ENCODE data around the gene CYP27A1.
"Not testable (repeated sequence)": the region's sequence is repeated elsewhere in the genome, so short reads cannot be mapped to it uniquely, and the experiment has no call there.

Gene CYP27A1

GRCh38 chr2:218839430-218839829 lies 57.5 kb downstream of the CYP27A1 start:
- Histone ChIP-seq H3K9me3 (ENCODE audit: insufficient read depth, low read depth, low read length) (no peaks in the 10 kb centered on the region; the same call in 1 of the 2 replicates), H3K27me3 (ENCODE audit: insufficient read depth, low read length) (no peaks in the 10 kb centered on the region), H3K36me3 (ENCODE audit: insufficient read depth, low read depth, low read length) (no peaks in the 10 kb centered on the region), H3K27ac (ENCODE audit: low read length) (no peak overlapping the region), H3K4me1 (ENCODE audit: insufficient read depth, low read length) (no peaks in the 10 kb centered on the region), H3K9ac (ENCODE audit: low read depth, low read length) (no peak overlapping the region), H3K4me3 (ENCODE audit: low read length) (no peak overlapping the region)

DNA sequence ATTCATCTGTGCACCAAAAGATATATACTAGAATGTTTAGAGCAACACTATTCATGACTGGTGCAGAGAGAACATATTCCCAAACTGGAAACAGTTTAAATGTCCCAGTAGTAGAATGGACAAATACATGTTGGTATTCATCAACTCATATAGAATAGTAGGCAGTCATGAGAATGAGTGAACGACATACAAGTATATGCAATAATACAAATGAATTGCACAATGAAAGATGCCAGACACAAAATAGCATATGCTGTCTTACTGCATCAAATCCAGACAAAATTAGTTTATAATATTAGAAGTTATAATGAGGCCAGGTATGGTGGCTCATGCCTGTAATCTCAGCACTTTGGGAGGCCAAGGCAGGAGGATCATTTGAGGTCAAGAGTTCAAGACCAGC lies 57.9 kb downstream of the CYP27A1 start:
- Histone ChIP-seq H3K36me3 (ENCODE audit: insufficient read depth, low read depth, low read length) (no peaks in the 10 kb centered on the region), H3K9ac (ENCODE audit: low read depth, low read length) (no peak overlapping the region), H3K9me3 (ENCODE audit: insufficient read depth, low read depth, low read length) (no peaks in the 10 kb centered on the region; the same call in 1 of the 2 replicates), H3K27ac (ENCODE audit: low read length) (no peak overlapping the region), H3K4me3 (ENCODE audit: low read length) (no peak overlapping the region), H3K4me1 (ENCODE audit: insufficient read depth, low read length) (no peaks in the 10 kb centered on the region), H3K27me3 (ENCODE audit: insufficient read depth, low read length) (no peaks in the 10 kb centered on the region)

- H3K4me3 ChIP-seq (ENCODE audit: low read length); H3K9ac ChIP-seq (ENCODE audit: low read depth, low read length); H3K9me3 ChIP-seq (ENCODE audit: insufficient read depth, low read depth, low read length); H3K27ac ChIP-seq (ENCODE audit: low read length); H3K36me3 ChIP-seq (ENCODE audit: insufficient read depth, low read depth, low read length); H3K27me3 ChIP-seq (ENCODE audit: insufficient read depth, low read length); H3K4me1 ChIP-seq (ENCODE audit: insufficient read depth, low read length): not testable (repeated sequence)
Observed at GRCh38 chr2:218844334-218844733, 62.4 kb downstream of the CYP27A1 start.

DNA sequence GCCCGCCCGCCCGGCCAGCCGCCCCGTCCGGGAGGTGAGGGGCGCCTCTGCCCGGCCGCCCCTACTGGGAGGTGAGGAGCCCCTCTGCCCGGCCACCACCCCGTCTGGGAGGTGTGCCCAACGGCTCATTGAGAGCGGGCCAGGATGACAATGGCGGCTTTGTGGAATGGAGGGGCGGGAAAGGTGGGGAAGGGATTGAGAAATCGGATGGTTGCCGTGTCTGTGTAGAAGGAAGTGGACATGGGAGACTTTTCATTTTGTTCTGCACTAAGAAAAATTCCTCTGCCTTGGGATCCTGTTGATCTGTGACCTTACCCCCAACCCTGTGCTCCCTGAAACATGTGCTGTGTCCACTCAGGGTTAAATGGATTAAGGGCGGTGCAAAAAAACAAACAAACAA lies 65.0 kb downstream of the CYP27A1 start:
- H3K27ac ChIP-seq (ENCODE audit: low read length); H3K9me3 ChIP-seq (ENCODE audit: insufficient read depth, low read depth, low read length); H3K36me3 ChIP-seq (ENCODE audit: insufficient read depth, low read depth, low read length); H3K4me3 ChIP-seq (ENCODE audit: low read length); H3K4me1 ChIP-seq (ENCODE audit: insufficient read depth, low read length); H3K9ac ChIP-seq (ENCODE audit: low read depth, low read length); H3K27me3 ChIP-seq (ENCODE audit: insufficient read depth, low read length): not testable (repeated sequence)

GRCh38 chr2:218849721-218850120 lies 67.8 kb downstream of the CYP27A1 start:
- peaks cover 26% of the 10 kb centered on the region for H3K27me3 ChIP-seq (ENCODE audit: insufficient read depth, low read length)
- no peaks in the 10 kb centered on the region for H3K4me1 ChIP-seq (ENCODE audit: insufficient read depth, low read length)
- no peaks in the 10 kb centered on the region for H3K36me3 ChIP-seq (ENCODE audit: insufficient read depth, low read depth, low read length)
- 0 out of 2 replicates have a peak, but pooled peaks cover 6% of the 10 kb centered on the region for H3K9me3 ChIP-seq (ENCODE audit: insufficient read depth, low read depth, low read length)
- H3K27ac ChIP-seq (ENCODE audit: low read length): no peak overlapping the region
- H3K4me3 ChIP-seq (ENCODE audit: low read length): no peak overlapping the region
- no peak overlapping the region for H3K9ac ChIP-seq (ENCODE audit: low read depth, low read length)

DNA sequence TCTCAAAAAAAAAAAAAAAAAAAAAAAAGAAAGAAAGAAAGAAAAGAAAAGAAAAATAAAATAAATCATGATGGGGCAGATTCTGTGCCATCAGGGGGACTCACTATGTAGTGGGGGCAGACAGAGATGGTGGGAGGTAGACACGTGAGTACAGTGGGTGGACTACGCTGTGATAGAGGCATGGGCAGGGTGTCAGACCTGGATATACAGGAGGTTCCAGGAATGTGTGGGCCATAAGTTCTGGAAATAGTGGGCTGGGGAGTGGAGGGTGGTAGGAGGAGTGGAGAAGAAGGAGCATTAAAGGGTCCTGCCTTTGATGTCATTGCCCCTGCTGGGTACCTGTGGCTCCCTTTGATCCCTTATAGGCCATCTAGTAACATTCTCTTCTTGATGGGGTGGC lies 68.8 kb downstream of the CYP27A1 start:
- H3K9me3 ChIP-seq (ENCODE audit: insufficient read depth, low read depth, low read length): no peaks in the 10 kb centered on the region
- H3K27ac ChIP-seq (ENCODE audit: low read length): no peak overlapping the region
- no peak overlapping the region for H3K9ac ChIP-seq (ENCODE audit: low read depth, low read length)
- no peak overlapping the region for H3K4me3 ChIP-seq (ENCODE audit: low read length)
- H3K36me3 ChIP-seq (ENCODE audit: insufficient read depth, low read depth, low read length): no peaks in the 10 kb centered on the region
- H3K4me1 ChIP-seq (ENCODE audit: insufficient read depth, low read length): 0 out of 2 replicates have a peak, but pooled peaks cover under 1% of the 10 kb centered on the region
- peaks cover 37% of the 10 kb centered on the region for H3K27me3 ChIP-seq (ENCODE audit: insufficient read depth, low read length)

DNA sequence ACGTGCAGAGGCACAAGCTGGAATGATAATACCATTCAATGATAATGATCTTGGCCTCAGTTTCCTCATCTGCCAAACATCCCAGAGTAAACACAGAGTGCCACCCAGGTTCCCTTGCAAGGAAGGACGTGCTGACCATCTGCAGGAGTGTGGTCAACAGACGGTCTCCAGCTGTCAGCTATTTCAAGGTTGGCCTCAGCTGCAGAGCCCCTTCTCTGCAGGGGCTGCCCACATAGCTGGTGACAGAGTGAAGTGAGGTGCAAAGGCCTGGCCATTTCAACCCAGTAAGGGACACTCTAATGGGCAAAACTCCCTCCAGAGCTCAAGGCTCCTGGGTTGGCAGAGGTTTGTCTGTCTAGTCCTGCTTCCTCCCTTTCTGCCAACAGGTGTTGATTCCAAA lies 69.3 kb downstream of the CYP27A1 start:
- Histone ChIP-seq H3K36me3 (ENCODE audit: insufficient read depth, low read depth, low read length) (no peaks in the 10 kb centered on the region), H3K27me3 (ENCODE audit: insufficient read depth, low read length) (peaks cover 42% of the 10 kb centered on the region), H3K9me3 (ENCODE audit: insufficient read depth, low read depth, low read length) (no peaks in the 10 kb centered on the region), H3K4me3 (ENCODE audit: low read length) (no peak overlapping the region), H3K27ac (ENCODE audit: low read length) (no peak overlapping the region), H3K9ac (ENCODE audit: low read depth, low read length) (no peak overlapping the region), H3K4me1 (ENCODE audit: insufficient read depth, low read length) (0 out of 2 replicates have a peak, but pooled peaks cover 5% of the 10 kb centered on the region)

- no peaks in the 10 kb centered on the region for H3K36me3 ChIP-seq (ENCODE audit: insufficient read depth, low read depth, low read length)
- H3K9me3 ChIP-seq (ENCODE audit: insufficient read depth, low read depth, low read length): no peaks in the 10 kb centered on the region
- peaks cover 60% of the 10 kb centered on the region for H3K27me3 ChIP-seq (ENCODE audit: insufficient read depth, low read length)
- no peak overlapping the region for H3K9ac ChIP-seq (ENCODE audit: low read depth, low read length)
- no peak overlapping the region for H3K27ac ChIP-seq (ENCODE audit: low read length)
- H3K4me1 ChIP-seq (ENCODE audit: insufficient read depth, low read length): peaks cover 8% of the 10 kb centered on the region; the same call in 1 of the 2 replicates
- H3K4me3 ChIP-seq (ENCODE audit: low read length): no peak overlapping the region
Observed at GRCh38 chr2:218852911-218853667, 71.1 kb downstream of the CYP27A1 start.

GRCh38 chr2:218853766-218854165 lies 71.8 kb downstream of the CYP27A1 start:
- Histone ChIP-seq H3K4me3 (ENCODE audit: low read length) (no peak overlapping the region), H3K9ac (ENCODE audit: low read depth, low read length) (no peak overlapping the region), H3K27me3 (ENCODE audit: insufficient read depth, low read length) (peaks cover 63% of the 10 kb centered on the region), H3K36me3 (ENCODE audit: insufficient read depth, low read depth, low read length) (no peaks in the 10 kb centered on the region), H3K4me1 (ENCODE audit: insufficient read depth, low read length) (peaks cover 9% of the 10 kb centered on the region), H3K27ac (ENCODE audit: low read length) (no peak overlapping the region), H3K9me3 (ENCODE audit: insufficient read depth, low read depth, low read length) (no peaks in the 10 kb centered on the region)

DNA sequence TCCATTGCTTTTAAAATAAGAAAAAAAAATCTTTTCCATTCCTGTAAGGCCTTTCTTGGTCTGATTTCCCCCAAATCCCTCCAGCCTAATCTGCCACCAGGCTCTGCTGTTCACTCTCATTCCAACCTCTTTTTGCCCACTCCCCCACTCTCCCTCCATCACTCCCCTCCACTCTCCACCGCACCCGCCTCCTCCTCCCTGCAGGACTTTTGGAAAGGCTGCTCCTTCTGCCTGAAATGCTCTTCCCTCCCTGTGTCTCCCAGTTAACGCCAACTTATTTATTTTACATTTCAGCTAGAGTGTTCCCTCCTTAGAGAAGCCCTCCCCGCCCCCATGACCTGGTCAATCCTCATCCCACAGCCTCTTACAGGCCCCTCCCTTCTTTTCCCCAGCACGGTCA lies 72.9 kb downstream of the CYP27A1 start:
- peaks cover 73% of the 10 kb centered on the region for H3K27me3 ChIP-seq (ENCODE audit: insufficient read depth, low read length)
- no peak overlapping the region for H3K27ac ChIP-seq (ENCODE audit: low read length)
- no peaks in the 10 kb centered on the region for H3K36me3 ChIP-seq (ENCODE audit: insufficient read depth, low read depth, low read length)
- H3K9ac ChIP-seq (ENCODE audit: low read depth, low read length): no peak overlapping the region
- H3K9me3 ChIP-seq (ENCODE audit: insufficient read depth, low read depth, low read length): no peaks in the 10 kb centered on the region
- H3K4me1 ChIP-seq (ENCODE audit: insufficient read depth, low read length): peaks cover 12% of the 10 kb centered on the region
- no peak overlapping the region for H3K4me3 ChIP-seq (ENCODE audit: low read length)

GRCh38 chr2:218855305-218856166 lies 73.6 kb downstream of the CYP27A1 start:
- Histone ChIP-seq H3K27me3 (ENCODE audit: insufficient read depth, low read length) (peaks cover 80% of the 10 kb centered on the region), H3K4me3 (ENCODE audit: low read length) (no peak overlapping the region), H3K9ac (ENCODE audit: low read depth, low read length) (no peak overlapping the region), H3K27ac (ENCODE audit: low read length) (no peak overlapping the region), H3K36me3 (ENCODE audit: insufficient read depth, low read depth, low read length) (no peaks in the 10 kb centered on the region), H3K4me1 (ENCODE audit: insufficient read depth, low read length) (peaks cover 12% of the 10 kb centered on the region), H3K9me3 (ENCODE audit: insufficient read depth, low read depth, low read length) (no peaks in the 10 kb centered on the region; the same call in 1 of the 2 replicates)
